ENCODE data around the gene ZFAND3.

The ZFAND3 gene

DNA sequence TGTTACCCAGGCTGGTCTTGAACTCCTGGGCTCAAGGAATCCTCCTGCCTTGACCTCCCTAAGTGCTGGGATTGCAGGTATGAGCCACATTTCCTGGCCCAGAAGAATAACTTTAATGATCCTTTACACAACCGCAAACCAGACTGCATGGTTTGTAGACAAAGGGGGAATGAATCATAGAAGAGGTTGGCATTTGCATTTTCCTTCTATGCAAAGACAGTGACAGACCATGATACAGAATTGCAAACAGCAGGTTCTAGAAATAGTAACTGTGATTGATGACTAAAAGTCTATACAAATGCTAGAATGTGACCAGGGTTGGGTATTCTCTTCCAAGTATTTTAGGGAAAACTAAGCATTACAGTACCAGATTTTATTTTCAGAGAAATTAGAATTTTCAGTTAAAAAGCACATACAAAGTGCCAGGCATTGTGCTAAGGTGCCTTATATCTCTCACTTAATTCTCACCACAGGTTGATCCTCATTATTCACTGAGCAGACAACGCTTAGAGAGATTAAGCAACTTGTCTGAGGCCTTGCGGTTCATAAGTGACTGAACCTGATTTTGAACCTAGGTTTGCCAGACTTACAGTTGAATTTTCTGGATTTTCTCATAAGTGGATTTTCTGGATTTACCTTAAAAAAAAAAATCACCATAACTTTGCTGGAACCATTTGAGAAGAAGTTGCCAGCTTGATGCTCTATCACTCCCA lies 146.6 kb downstream of the ZFAND3 start:
- Histone ChIP-seq H3K36me3 (replicated peaks) (no peaks in the 10 kb centered on the region; the same call in 1 of the 2 replicates), H3K9me3 (no peaks in the 10 kb centered on the region), H3K4me3 (no peak overlapping the region), H3K4me1 (peaks cover 3% of the 10 kb centered on the region; the same call in 1 of the 2 replicates), H3K27me3 (ENCODE audit: low read depth) (no peaks in the 10 kb centered on the region)
- no peak for DNase-seq (ENCODE audit: low spot score in 2 of 2)
- in situ Hi-C loops (cut with MboI; ENCODE audit: low sequenced_read_pairs) = no loop called here

- Histone ChIP-seq H3K36me3 (replicated peaks) (no peaks in the 10 kb centered on the region; the same call in 1 of the 2 replicates), H3K9me3 (no peaks in the 10 kb centered on the region), H3K27me3 (ENCODE audit: low read depth) (no peaks in the 10 kb centered on the region), H3K4me3 (no peak overlapping the region), H3K4me1 (peaks cover 3% of the 10 kb centered on the region; the same call in 1 of the 2 replicates)
- in situ Hi-C loops (cut with MboI; ENCODE audit: low sequenced_read_pairs) = no loop called here
- DNase-seq (ENCODE audit: low spot score in 2 of 2) = no peak
Observed at GRCh38 chr6:37966801-37967200, 147.3 kb downstream of the ZFAND3 start.

DNA sequence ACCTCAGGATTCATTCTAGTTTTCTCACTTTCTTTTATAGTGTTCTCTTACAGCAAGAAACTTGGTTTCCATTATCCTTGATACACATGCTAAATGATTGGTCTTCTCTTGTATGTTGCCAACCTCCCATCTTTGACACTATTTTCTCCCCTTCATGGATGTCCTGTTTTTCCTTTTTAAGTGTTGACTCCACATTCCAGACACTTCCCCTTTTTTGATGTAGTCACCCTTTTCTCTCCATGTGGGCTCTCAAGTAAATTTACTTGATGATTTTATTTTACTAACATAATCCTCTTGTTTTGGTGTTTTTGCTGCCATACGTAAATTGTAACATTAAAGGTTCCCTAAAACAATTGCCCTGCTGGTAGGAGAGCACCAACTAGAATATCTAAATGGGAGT lies 148.1 kb downstream of the ZFAND3 start:
- no peak for DNase-seq (ENCODE audit: low spot score in 2 of 2)
- H3K9me3 ChIP-seq = no peaks in the 10 kb centered on the region
- in situ Hi-C loops (cut with MboI; ENCODE audit: low sequenced_read_pairs) = no loop called here
- no peaks in the 10 kb centered on the region; the same call in 1 of the 2 replicates for H3K36me3 ChIP-seq (replicated peaks)
- H3K4me1 ChIP-seq = peaks cover 3% of the 10 kb centered on the region; the same call in 1 of the 2 replicates
- no peak overlapping the region for H3K4me3 ChIP-seq
- no peaks in the 10 kb centered on the region for H3K27me3 ChIP-seq (ENCODE audit: low read depth)

DNA sequence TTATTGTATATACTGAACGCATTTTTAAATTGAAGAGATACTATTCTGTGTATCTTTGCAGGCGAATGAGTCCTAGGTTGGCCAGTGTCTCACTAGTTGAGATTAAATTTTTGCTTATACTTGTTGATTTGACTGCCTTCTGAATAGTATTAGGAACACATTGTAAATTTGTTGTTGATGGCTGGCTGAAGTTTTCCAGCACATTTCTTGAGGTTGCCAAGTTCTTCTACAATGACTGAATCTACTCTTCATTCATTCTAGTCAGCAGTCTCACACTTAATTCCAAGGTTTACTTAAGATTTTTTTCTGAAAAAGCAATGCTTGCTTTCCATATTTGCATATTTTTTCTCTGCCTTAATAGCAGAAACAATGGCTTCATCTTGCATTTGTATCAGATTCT lies 151.7 kb downstream of the ZFAND3 start:
- Histone ChIP-seq H3K27me3 (ENCODE audit: low read depth) (no peaks in the 10 kb centered on the region), H3K4me3 (no peak overlapping the region), H3K9me3 (no peaks in the 10 kb centered on the region; the same call in 1 of the 2 replicates), H3K36me3 (replicated peaks) (peaks cover 5% of the 10 kb centered on the region), H3K4me1 (peaks cover 3% of the 10 kb centered on the region; the same call in 1 of the 2 replicates)
- in situ Hi-C loops (cut with MboI; ENCODE audit: low sequenced_read_pairs) = no loop called here
- no peak for DNase-seq (ENCODE audit: low spot score in 2 of 2)

DNA sequence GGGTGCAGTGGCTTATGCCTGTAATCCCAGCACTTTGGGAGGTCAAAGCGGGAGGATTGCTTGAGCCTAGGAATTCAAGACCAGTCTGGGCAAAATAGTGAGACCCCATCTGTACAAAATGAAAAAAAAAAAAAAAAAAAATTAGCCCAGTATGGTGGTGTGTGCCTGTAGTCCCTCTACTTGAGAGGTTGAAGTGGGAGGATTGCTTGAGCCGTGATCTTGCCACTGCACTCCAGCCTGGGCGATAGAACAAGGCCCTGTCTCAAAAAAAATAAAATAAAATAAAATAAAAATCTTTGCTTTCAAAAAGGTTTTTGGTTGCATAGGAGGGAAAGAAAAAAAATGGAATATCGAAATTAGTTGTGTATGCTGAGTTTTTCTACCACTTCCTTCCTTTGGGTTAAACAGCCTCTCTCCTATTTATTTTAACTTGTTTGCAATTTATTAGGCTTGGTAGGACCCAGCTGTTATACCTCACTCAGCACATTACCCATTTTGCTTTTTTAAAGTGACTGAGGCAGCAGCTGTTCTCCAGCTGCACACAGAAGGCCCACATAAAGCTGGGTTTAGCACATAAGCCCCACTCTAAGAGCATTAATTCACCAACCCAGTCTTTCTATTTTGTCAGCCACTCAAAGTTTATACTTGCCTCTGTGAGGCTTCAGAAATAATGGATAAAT lies 152.3 kb downstream of the ZFAND3 start:
- Histone ChIP-seq H3K9me3 (no peaks in the 10 kb centered on the region; the same call in 1 of the 2 replicates), H3K4me3 (no peak overlapping the region), H3K4me1 (peaks cover 3% of the 10 kb centered on the region; the same call in 1 of the 2 replicates), H3K36me3 (replicated peaks) (peaks cover 5% of the 10 kb centered on the region), H3K27me3 (ENCODE audit: low read depth) (no peaks in the 10 kb centered on the region)
- DNase-seq (ENCODE audit: low spot score in 2 of 2) = no peak
- in situ Hi-C loops (cut with MboI; ENCODE audit: low sequenced_read_pairs) = no loop called here

GRCh38 chr6:37972994-37973757 lies 153.6 kb downstream of the ZFAND3 start:
- H3K27me3 ChIP-seq (ENCODE audit: low read depth) = no peaks in the 10 kb centered on the region
- peaks cover 5% of the 10 kb centered on the region for H3K36me3 ChIP-seq (replicated peaks)
- no peak overlapping the region for H3K4me3 ChIP-seq
- in situ Hi-C loops (cut with MboI; ENCODE audit: low sequenced_read_pairs) = no loop called here
- H3K9me3 ChIP-seq = no peaks in the 10 kb centered on the region; the same call in 1 of the 2 replicates
- H3K4me1 ChIP-seq = peaks cover 3% of the 10 kb centered on the region; the same call in 1 of the 2 replicates
- DNase-seq (ENCODE audit: low spot score in 2 of 2) = no peak

- Histone ChIP-seq H3K9me3 (no peaks in the 10 kb centered on the region; the same call in 1 of the 2 replicates), H3K4me1 (peaks cover 3% of the 10 kb centered on the region; the same call in 1 of the 2 replicates), H3K36me3 (replicated peaks) (peaks cover 5% of the 10 kb centered on the region), H3K4me3 (no peak overlapping the region), H3K27me3 (ENCODE audit: low read depth) (no peaks in the 10 kb centered on the region)
- in situ Hi-C loops (cut with MboI; ENCODE audit: low sequenced_read_pairs) = no loop called here
- DNase-seq (ENCODE audit: low spot score in 2 of 2) = no peak
Observed at GRCh38 chr6:37974381-37974780, 154.9 kb downstream of the ZFAND3 start.

DNA sequence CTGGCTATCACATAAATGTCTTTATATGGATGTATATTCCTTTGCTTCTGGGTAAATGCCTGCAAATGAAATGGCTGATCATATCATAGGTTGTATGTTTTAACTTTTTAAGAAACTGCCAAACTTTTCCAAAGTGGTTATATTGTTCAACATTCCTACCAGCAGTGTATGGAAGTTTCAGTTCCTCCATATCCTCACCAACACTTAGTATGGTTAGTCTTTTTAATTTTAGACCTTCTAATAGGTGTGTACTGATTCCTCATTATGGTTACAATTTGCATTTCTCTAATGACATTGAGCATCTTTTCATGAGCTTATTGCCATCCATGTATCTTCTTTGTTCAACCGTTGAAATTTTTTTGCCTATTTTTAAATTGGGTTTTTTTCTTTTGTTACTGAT lies 155.4 kb downstream of the ZFAND3 start:
- no peak for DNase-seq (ENCODE audit: low spot score in 2 of 2)
- Histone ChIP-seq H3K4me3 (no peak overlapping the region), H3K27me3 (ENCODE audit: low read depth) (no peaks in the 10 kb centered on the region), H3K9me3 (no peaks in the 10 kb centered on the region; the same call in 1 of the 2 replicates), H3K4me1 (peaks cover 3% of the 10 kb centered on the region; the same call in 1 of the 2 replicates), H3K36me3 (replicated peaks) (peaks cover 5% of the 10 kb centered on the region)
- in situ Hi-C loops (cut with MboI; ENCODE audit: low sequenced_read_pairs) = no loop called here

- DNase-seq (ENCODE audit: low spot score in 2 of 2) = no peak
- in situ Hi-C loops (cut with MboI; ENCODE audit: low sequenced_read_pairs) = no loop called here
- Histone ChIP-seq H3K4me1 (peaks cover 3% of the 10 kb centered on the region), H3K9me3 (no peaks in the 10 kb centered on the region; the same call in 1 of the 2 replicates), H3K4me3 (no peak overlapping the region), H3K27me3 (ENCODE audit: low read depth) (no peaks in the 10 kb centered on the region), H3K36me3 (replicated peaks) (peaks cover 5% of the 10 kb centered on the region)
Observed at GRCh38 chr6:37977715-37978114, 158.2 kb downstream of the ZFAND3 start.

DNA sequence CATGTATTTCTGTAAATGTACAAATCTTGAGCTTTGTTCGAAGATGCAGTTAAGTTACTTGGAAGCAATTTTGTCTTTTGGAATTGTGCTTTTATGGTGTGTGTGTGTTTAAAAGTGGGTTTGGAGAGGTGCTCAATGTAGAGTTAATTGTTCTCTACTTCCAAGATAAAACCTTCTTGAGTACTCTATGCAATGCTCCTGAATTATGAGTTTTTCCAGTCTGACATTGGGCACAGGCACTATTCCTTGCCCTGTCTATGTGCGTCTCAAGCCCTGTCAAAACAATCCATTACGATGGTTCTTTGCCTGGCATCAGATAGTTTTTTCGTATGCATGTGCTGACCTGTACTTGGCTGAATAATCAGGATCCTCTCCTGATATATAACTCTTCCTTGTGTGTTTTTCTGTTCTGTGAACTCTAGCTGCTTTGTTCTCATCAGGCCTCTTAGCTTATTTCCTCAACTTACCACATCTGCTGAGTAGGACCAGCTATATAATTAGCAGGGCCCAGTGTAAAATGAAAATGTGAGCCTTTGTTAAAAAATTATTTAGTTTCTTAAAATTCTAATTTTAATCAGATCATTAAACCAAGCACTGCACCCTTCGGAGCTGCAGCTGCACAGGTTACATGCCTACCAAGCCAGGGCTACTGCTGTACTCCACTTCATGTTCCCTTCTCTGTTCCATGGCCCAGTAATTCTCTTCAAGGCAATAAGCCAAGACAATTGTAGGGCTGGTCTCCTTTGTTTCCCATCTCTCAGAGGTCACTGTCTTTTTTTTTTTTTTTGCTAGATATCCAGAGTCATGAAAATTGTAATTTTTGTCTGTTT lies 160.1 kb downstream of the ZFAND3 start:
- Histone ChIP-seq H3K36me3 (replicated peaks) (no peaks in the 10 kb centered on the region), H3K4me1 (no peaks in the 10 kb centered on the region; the same call in 1 of the 2 replicates), H3K27me3 (ENCODE audit: low read depth) (no peaks in the 10 kb centered on the region), H3K4me3 (no peak overlapping the region), H3K9me3 (no peaks in the 10 kb centered on the region)
- no peak for DNase-seq (ENCODE audit: low spot score in 2 of 2)
- in situ Hi-C loops (cut with MboI; ENCODE audit: low sequenced_read_pairs) = no loop called here

GRCh38 chr6:37980222-37980595 lies 160.7 kb downstream of the ZFAND3 start:
- H3K27me3 ChIP-seq (ENCODE audit: low read depth) = no peaks in the 10 kb centered on the region
- in situ Hi-C loops (cut with MboI; ENCODE audit: low sequenced_read_pairs) = no loop called here
- no peaks in the 10 kb centered on the region; the same call in 1 of the 2 replicates for H3K4me1 ChIP-seq
- no peaks in the 10 kb centered on the region for H3K9me3 ChIP-seq
- no peaks in the 10 kb centered on the region for H3K36me3 ChIP-seq (replicated peaks)
- H3K4me3 ChIP-seq = no peak overlapping the region
- no peak for DNase-seq (ENCODE audit: low spot score in 2 of 2)

DNA sequence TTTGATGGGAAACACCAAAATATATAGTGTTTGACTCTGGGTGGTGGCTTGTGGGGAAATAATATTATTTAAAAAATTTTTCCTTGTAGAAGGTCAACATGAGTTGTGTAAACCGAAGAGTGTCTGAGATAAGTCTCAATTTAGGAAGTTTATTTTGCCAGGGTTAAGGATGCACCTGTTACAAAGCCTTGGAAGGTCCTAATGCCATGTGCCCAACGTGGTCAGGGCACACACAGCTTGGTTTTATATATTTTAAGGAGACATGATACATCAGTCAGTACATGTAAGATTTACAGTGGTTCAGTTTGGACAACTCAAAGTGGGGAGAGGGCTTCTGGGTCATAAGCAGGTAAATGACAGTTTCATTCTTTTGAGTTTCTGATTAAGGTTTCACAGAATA lies 162.1 kb downstream of the ZFAND3 start:
- Histone ChIP-seq H3K27me3 (ENCODE audit: low read depth) (no peaks in the 10 kb centered on the region), H3K4me3 (no peak overlapping the region), H3K36me3 (replicated peaks) (no peaks in the 10 kb centered on the region), H3K9me3 (no peaks in the 10 kb centered on the region), H3K4me1 (no peaks in the 10 kb centered on the region; the same call in 1 of the 2 replicates)
- DNase-seq (ENCODE audit: low spot score in 2 of 2) = no peak
- in situ Hi-C loops (cut with MboI; ENCODE audit: low sequenced_read_pairs) = no loop called here

DNA sequence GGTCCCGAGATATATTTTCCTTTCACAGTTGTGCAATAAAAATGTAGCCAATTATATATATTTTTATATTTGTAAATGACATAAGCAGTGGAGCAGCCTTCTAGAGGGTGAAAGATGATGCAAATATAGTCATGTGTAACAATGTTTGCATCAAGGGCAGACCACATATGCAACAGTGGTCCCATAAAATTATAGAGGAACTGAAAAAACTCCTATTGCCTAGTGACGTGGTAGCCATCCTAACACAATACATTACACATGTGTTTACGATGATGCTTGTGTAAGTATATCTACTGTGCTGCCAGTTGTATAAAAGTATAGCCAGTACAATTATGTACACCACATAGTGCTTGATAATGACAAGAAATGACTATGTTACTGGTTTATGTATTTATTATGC lies 162.8 kb downstream of the ZFAND3 start:
- Histone ChIP-seq H3K4me1 (no peaks in the 10 kb centered on the region; the same call in 1 of the 2 replicates), H3K4me3 (no peak overlapping the region), H3K9me3 (no peaks in the 10 kb centered on the region), H3K36me3 (replicated peaks) (no peaks in the 10 kb centered on the region), H3K27me3 (ENCODE audit: low read depth) (no peaks in the 10 kb centered on the region)
- in situ Hi-C loops (cut with MboI; ENCODE audit: low sequenced_read_pairs) = no loop called here
- no peak for DNase-seq (ENCODE audit: low spot score in 2 of 2)
